Heart right ventricle (tissue), 16 donors: ENCODE measurements around the gene OAF. TPM values are rescaled to one million over a fixed set of nuclear protein-coding genes. Genes with fewer than 3 reads are reported as not detected.

Source experiments
- ATAC-seq, 8 donors: fragments of 200-7000 bp; cut with Tn5 transposase; one replicate each; pipeline ENCODE4 v1.9.1; 2020; ENCODE audit warnings: mild to moderate bottlenecking in 8 of 8, moderate library complexity in 8 of 8, moderate number of reproducible peaks in 1 of 8
- DNase-seq, 2 donors: peaks; one replicate each; pipeline ENCODE4 v3.0.0-alpha.2; 2020
- H3K27ac ChIP-seq, 10 donors: fragments of 200-600 bp; sonication (generic) in 2 of 10; one replicate each; pipeline versions ENCODE4 v1.5.0 to v1.8.0; 2020 to 2022; ENCODE audit warnings: mild to moderate bottlenecking in 3 of 10
- H3K27me3 ChIP-seq, 7 donors: fragments of 200-600 bp; one replicate each; pipeline ENCODE4 v1.8.0; 2021 to 2022; ENCODE audit warnings: mild to moderate bottlenecking in 2 of 7
- H3K36me3 ChIP-seq, 9 donors: fragments of 200-600 bp; sonication (generic) in 1 of 9; one replicate each; pipeline versions ENCODE4 v1.5.0 to v1.8.0; 2020 to 2022; ENCODE audit warnings: mild to moderate bottlenecking in 2 of 9
- H3K4me1 ChIP-seq, 9 donors: fragments of 200-600 bp; sonication (generic) in 1 of 9; one replicate each; pipeline versions ENCODE4 v1.5.0 to v1.8.0; 2020 to 2022; ENCODE audit warnings: mild to moderate bottlenecking in 4 of 9
- H3K4me3 ChIP-seq, 10 donors: fragments of 200-600 bp; sonication (generic) in 2 of 10; one replicate each; pipeline versions ENCODE4 v1.5.0 to v1.8.0; 2020 to 2022; ENCODE audit warnings: mild to moderate bottlenecking in 7 of 10, moderate library complexity in 2 of 10
- H3K9me3 ChIP-seq, 11 donors: fragments of 200-600 bp in 10 of 11; sonication (generic) in 2 of 11; one replicate each; pipeline versions ENCODE4 v1.5.0 to v1.8.0; 2013 to 2022; ENCODE audit warnings: mild to moderate bottlenecking in 2 of 11, control low read depth in 1 of 11, moderate library complexity in 1 of 11
- WGBS, 2 donors: extraction: QIAGEN DNeasy Blood & Tissue Kit; methylation state at CpG; one replicate each; pipeline ENCODE4 v1.1.7; 2013; ENCODE audit warnings: inconsistent platforms in 1 of 2; 5-methylcytosine and 5-hydroxymethylcytosine counted together
- intact Hi-C, 10 donors: fragments of 100-400 bp; cut with DNase I; formaldehyde crosslinking; loops; one replicate each; pipeline versions ENCODE4 v1.11.1 to v1.14.2; 2022
- polyA plus RNA-seq, 2 donors: library from polyadenylated mRNA; stranded (reverse); fragments of 200-250 nt; gene quantifications; one replicate each; pipeline ENCODE4 v1.2.3, GENCODE V29; 2013
- total RNA-seq, 10 donors: library from RNA; stranded (reverse); fragmentation: NEBNext Ultra II Directional in 3 of 10; extraction: Animal tissue kit (Norgen Biotek cat#: 25700) in 3 of 10; gene quantifications; one replicate each; pipeline versions ENCODE4 v1.2.1 to v1.2.4, GENCODE V29; 2021 to 2023
- TF ChIP-seq, protein P1 (sequence below), 9 donors: fragments of 200-600 bp; sonication (generic) in 2 of 9; IDR thresholded peaks; one replicate each; pipeline versions ENCODE4 v1.5.0 to v1.8.0; 2021 to 2022; ENCODE audit warnings: antibody characterized with exemption in 9 of 9, mild to moderate bottlenecking in 5 of 9, moderate library complexity in 1 of 9
- donor health status: Arrhythmogenic right ventricular cardiomyopathy.
- donor health status: ischemic (EF 13 %, LVEDD 7.1; RV severe dilation, severe dysfunction).
- donor health status: healthy with polysubstance abuse.
- donor health status: DM: no; HTN: yes; CAD: no.
- donor health status: DM: no; HTN: no; CAD: no.
- donor health status: ischemic (EF 25% LVEDD 6.9; RV normal size, moderate dysfunction).
- donor health status: ischemic (EF 25% LVEDD 5.7; RV mildly dilated, moderate dysfunction).
- donor health status: healthy.
- donor health status: DM: yes; HTN: yes; CAD: no.
- donor health status: Ischemic cardiomyopathy.
- donor health status: ischemic (EF 35%, LVEDD 5.7; RV mildly dilated, moderate dysfunction).
- donor health status: nonischemic (EF 11% LVEDD 7.7; RV severe dilation, severe dysfunction).
- donor health status: DM: yes; HTN: yes; CAD: no.
- donor health status: PGD.
- donor health status: ischemic (EF 29% LVEDD 5.4; RV normal size, mild dysfunction).
- donor health status: nonischemic (EF 23%, LVEDD 6.1; RV moderate dilation, normal function).

The OAF gene
- total and polyA plus RNA-seq, 12 donors: 8.4 to 41.6 (median 15.3) TPM

DNA sequence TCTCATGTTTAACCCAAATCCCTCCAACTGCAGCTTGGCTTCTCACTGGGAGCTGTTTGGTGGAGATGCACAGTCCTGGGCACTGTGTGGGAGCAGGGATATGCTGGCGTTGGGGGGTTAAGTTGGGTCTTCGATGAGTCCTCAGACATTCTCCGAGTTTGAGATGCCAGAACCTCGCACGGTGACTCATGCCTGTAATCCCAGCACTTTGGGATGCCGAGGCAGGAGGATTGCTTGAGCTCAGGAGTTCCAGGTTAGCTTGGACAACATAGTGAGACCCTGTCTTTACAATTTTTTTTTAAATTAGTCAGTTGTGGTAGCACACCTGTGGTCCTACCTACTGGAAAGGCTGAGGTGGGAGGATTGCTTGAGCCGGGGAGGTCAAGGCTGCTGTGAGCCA is 49.8 kb downstream of the OAF start:
- H3K4me3 ChIP-seq: no peak overlapping the region
- ATAC-seq (no peak), DNase-seq (no peak)
- H3K4me1 ChIP-seq: peaks cover 0 to 11% (median 5%) of the 10 kb centered on the region in 9 donors
- no peaks in the 10 kb centered on the region for H3K36me3 ChIP-seq
- peaks cover 0 to 45% (median 24%) of the 10 kb centered on the region in 7 donors for H3K27me3 ChIP-seq
- intact Hi-C loops: no loop called here
- TF ChIP-seq, protein P1, sequence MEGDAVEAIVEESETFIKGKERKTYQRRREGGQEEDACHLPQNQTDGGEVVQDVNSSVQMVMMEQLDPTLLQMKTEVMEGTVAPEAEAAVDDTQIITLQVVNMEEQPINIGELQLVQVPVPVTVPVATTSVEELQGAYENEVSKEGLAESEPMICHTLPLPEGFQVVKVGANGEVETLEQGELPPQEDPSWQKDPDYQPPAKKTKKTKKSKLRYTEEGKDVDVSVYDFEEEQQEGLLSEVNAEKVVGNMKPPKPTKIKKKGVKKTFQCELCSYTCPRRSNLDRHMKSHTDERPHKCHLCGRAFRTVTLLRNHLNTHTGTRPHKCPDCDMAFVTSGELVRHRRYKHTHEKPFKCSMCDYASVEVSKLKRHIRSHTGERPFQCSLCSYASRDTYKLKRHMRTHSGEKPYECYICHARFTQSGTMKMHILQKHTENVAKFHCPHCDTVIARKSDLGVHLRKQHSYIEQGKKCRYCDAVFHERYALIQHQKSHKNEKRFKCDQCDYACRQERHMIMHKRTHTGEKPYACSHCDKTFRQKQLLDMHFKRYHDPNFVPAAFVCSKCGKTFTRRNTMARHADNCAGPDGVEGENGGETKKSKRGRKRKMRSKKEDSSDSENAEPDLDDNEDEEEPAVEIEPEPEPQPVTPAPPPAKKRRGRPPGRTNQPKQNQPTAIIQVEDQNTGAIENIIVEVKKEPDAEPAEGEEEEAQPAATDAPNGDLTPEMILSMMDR (IDR thresholded peaks at IDR 0.05): no peak
- WGBS, 2 donors: 86 to 88% methylated on average over 7 of the region's 7 CpGs
- no peak overlapping the region for H3K27ac ChIP-seq
- no peaks in the 10 kb centered on the region for H3K9me3 ChIP-seq

DNA sequence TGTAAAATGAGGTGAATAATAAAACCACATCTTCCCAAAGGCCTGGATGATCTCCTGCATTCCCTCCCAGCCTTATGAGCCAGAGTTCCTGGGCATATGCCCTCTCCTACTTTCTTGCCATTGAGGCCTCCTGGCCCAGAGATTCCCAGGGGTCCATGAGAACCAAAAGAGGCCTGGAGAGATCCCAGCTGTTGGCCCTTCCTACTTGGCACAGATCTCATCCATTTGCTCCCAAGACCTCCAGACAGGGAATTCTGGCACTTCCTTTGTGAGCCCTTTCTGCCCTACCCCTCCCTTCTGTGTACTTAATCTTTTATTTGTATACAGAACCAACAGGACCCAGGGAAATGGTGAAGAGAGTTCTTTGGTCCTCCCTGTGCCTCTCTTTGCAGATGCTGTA is 50.5 kb downstream of the OAF start:
- intact Hi-C loops: no loop called here
- DNase-seq (no peak), ATAC-seq (no peak)
- no peak overlapping the region for H3K27ac ChIP-seq
- H3K36me3 ChIP-seq: no peaks in the 10 kb centered on the region
- no peak overlapping the region for H3K4me3 ChIP-seq
- H3K27me3 ChIP-seq: peaks cover 0 to 45% (median 22%) of the 10 kb centered on the region in 7 donors
- TF ChIP-seq, protein P1 (IDR thresholded peaks at IDR 0.05): no peak
- no peaks in the 10 kb centered on the region for H3K9me3 ChIP-seq
- H3K4me1 ChIP-seq: peaks cover 0 to 3% (median 0%) of the 10 kb centered on the region in 9 donors

DNA sequence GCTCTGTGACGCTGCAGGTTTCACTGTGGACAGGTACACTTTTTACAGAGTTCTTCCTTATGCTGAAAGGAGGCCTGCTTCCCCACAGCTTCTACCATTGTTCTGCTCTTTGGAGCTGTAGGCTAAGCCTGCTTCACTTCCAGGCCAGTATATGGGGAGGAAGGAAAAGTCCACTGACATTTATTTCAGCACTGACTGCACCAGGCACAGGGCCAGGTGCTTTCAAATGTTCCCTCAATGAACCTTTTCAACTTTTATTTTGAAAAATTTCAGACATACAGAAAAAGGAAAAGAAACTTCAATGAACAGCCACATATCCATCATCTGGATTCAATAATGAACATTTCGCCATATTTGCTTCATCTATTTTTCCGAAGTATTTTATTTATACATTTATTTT is 51.1 kb downstream of the OAF start:
- 78 to 79% methylated on average over 3 of the region's 3 CpGs for WGBS, 2 donors
- no peak for DNase-seq
- peaks cover 0 to 45% (median 22%) of the 10 kb centered on the region in 7 donors for H3K27me3 ChIP-seq
- H3K4me1 ChIP-seq: no peaks in the 10 kb centered on the region
- intact Hi-C loops: no loop called here
- H3K4me3 ChIP-seq: no peak overlapping the region
- H3K36me3 ChIP-seq: no peaks in the 10 kb centered on the region
- TF ChIP-seq, protein P1 (IDR thresholded peaks at IDR 0.05): no peak
- ATAC-seq: no peak
- H3K9me3 ChIP-seq: no peaks in the 10 kb centered on the region
- H3K27ac ChIP-seq: no peak overlapping the region

DNA sequence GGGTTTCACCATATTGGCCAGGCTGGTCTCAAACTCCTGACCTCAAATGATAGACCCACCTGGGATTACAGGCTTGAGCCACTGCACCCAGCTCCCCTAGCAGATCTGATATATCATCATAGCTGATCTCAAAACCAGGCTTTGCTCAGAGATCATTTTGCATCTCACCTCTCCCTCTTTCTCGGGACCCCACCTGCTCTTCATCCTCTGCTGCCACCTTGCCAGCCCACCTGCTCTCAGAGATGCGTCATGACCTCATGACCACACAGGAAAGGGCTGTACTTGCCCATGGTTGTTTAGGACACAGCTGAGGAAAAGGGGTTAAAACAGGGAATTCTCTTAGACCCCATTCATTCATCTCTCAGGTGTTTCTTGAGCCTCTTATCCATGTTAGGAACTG is 56.5 kb downstream of the OAF start:
- Histone ChIP-seq H3K27ac (no peak overlapping the region), H3K4me1 (no peaks in the 10 kb centered on the region), H3K27me3 (peaks cover 0 to 49% (median 35%) of the 10 kb centered on the region in 7 donors), H3K9me3 (no peaks in the 10 kb centered on the region), H3K4me3 (no peak overlapping the region), H3K36me3 (no peaks in the 10 kb centered on the region)
- DNase-seq: no peak
- no peak for ATAC-seq
- intact Hi-C loops: no loop called here
- WGBS, 2 donors: 72 to 89% methylated on average over 2 of the region's 2 CpGs
- TF ChIP-seq, protein P1 (IDR thresholded peaks at IDR 0.05): no peak
